Hepatocyte (in vitro differentiated cells): ENCODE results near the gene LSM6. TPM values are rescaled to one million over a fixed set of nuclear protein-coding genes. Genes with fewer than 3 reads are reported as not detected.
A peak's percentile ranks its signal among the peaks of the same experiment; 100 is the strongest.

Source experiments
- DNase-seq: peaks from one replicate; pipeline ENCODE4 v3.0.0-alpha.2; 2016; ENCODE audit warnings: low spot score
- H2AFZ ChIP-seq: fragments of 200-600 bp; sonication (generic); 2 replicates; pipeline ENCODE4 v1.6.0; 2016; ENCODE audit warnings: antibody characterized with exemption, mild to moderate bottlenecking
- H3K27ac ChIP-seq: fragments of 200-600 bp; sonication (generic); 2 replicates; pipeline ENCODE4 v1.5.1; 2016; ENCODE audit warnings: mild to moderate bottlenecking
- H3K27me3 ChIP-seq: fragments of 200-600 bp; sonication (generic); 2 replicates; pipeline ENCODE4 v1.6.1; 2016
- H3K36me3 ChIP-seq: fragments of 200-600 bp; sonication (generic); replicated peaks from 2 replicates; pipeline ENCODE4 v1.5.1; 2016; ENCODE audit warnings: low read depth; ENCODE audit not compliant: insufficient read depth
- H3K4me1 ChIP-seq: fragments of 200-600 bp; sonication (generic); 2 replicates; pipeline ENCODE4 v1.5.1; 2016; ENCODE audit warnings: mild to moderate bottlenecking, moderate library complexity; ENCODE audit not compliant: insufficient read depth
- H3K4me2 ChIP-seq: fragments of 200-600 bp; sonication (generic); 2 replicates; pipeline ENCODE4 v1.6.0; 2016
- H3K4me3 ChIP-seq: fragments of 200-600 bp; sonication (generic); 2 replicates; pipeline ENCODE4 v1.5.1; 2016; ENCODE audit warnings: mild to moderate bottlenecking
- H3K79me2 ChIP-seq: fragments of 200-600 bp; sonication (generic); 2 replicates; pipeline ENCODE4 v1.6.0; 2017; ENCODE audit warnings: mild to moderate bottlenecking
- H3K9me2 ChIP-seq: fragments of 200-600 bp; sonication (generic); replicated peaks from 2 replicates; pipeline ENCODE4 v1.6.0; 2017; ENCODE audit warnings: mild to moderate bottlenecking; ENCODE audit not compliant: insufficient read depth
- H3K9me3 ChIP-seq: fragments of 200-600 bp; sonication (generic); 2 replicates; pipeline ENCODE4 v1.5.1; 2016; ENCODE audit warnings: low read depth, mild to moderate bottlenecking
- H4K20me1 ChIP-seq: fragments of 200-600 bp; sonication (generic); 2 replicates; pipeline ENCODE4 v1.6.0; 2016; ENCODE audit warnings: mild to moderate bottlenecking; ENCODE audit not compliant: insufficient read depth, poor library complexity, severe bottlenecking
- CTCF ChIP-seq: fragments of 200-600 bp; sonication (generic); IDR thresholded peaks from 2 replicates; pipeline ENCODE4 v1.5.1; 2016; ENCODE audit warnings: antibody characterized with exemption, mild to moderate bottlenecking; ENCODE audit not compliant: poor library complexity
- EZH2 ChIP-seq: fragments of 200-600 bp; sonication (generic); IDR thresholded peaks from 2 replicates; pipeline ENCODE4 v1.6.1; 2016; ENCODE audit warnings: antibody characterized with exemption, mild to moderate bottlenecking, borderline replicate concordance
- EZH2phosphoT487 ChIP-seq: fragments of 200-600 bp; sonication (generic); IDR thresholded peaks from one replicate; pipeline ENCODE4 v1.6.1; 2018; ENCODE audit warnings: antibody characterized with exemption, mild to moderate bottlenecking, low read depth, moderate library complexity; ENCODE audit not compliant: unreplicated experiment, severe bottlenecking
- WGBS: methylation state at CpG from one replicate; pipeline ENCODE4 v1.1.6; 2016; ENCODE audit warnings: low lambda C conversion rate; ENCODE audit errors: missing lambda C conversion rate; 5-methylcytosine and 5-hydroxymethylcytosine counted together
- polyA plus RNA-seq: library from polyadenylated mRNA; unstranded; fragments of >200 nt; fragmentation: Nextera tagmentation; extraction: Ambion mirVana; gene quantifications from 2 replicates; pipeline ENCODE4 v1.2.1, GENCODE V29; 2016
- total RNA-seq: library from RNA; depleted of rRNA; stranded (reverse); fragments of >200 nt; gene quantifications from 2 replicates; pipeline ENCODE4 v1.2.3, GENCODE V29; 2014

The LSM6 gene
- total and polyA plus RNA-seq, 2 experiments from 2014 or later, result 51.0 to 75.5 TPM

GRCh38 chr4:146148021-146148420, 27.5 kb upstream of the LSM6 start:
- Histone ChIP-seq H3K4me2 (no peak overlapping the region), H3K9me2 (no peaks in the 10 kb centered on the region), H3K27me3 (no peaks in the 10 kb centered on the region), H3K4me1 (peaks cover 3% of the 10 kb centered on the region), H3K9me3 (no peaks in the 10 kb centered on the region), H3K27ac (peak overlapping the region; percentile 60), H2AFZ (no peak overlapping the region), H4K20me1 (no peaks in the 10 kb centered on the region), H3K79me2 (no peaks in the 10 kb centered on the region), H3K4me3 (no peak overlapping the region), H3K36me3 (no peaks in the 10 kb centered on the region)
- 74% methylated on average over 4 of the region's 4 CpGs for WGBS
- peak; percentile 16 for DNase-seq
- TF ChIP-seq CTCF (no peak), EZH2phosphoT487 (no peak), EZH2 (no peak)

- Histone ChIP-seq H3K4me1 (no peaks in the 10 kb centered on the region), H3K9me2 (no peaks in the 10 kb centered on the region), H3K79me2 (no peaks in the 10 kb centered on the region), H3K27ac (no peak overlapping the region), H2AFZ (no peak overlapping the region), H4K20me1 (no peaks in the 10 kb centered on the region), H3K36me3 (no peaks in the 10 kb centered on the region), H3K27me3 (no peaks in the 10 kb centered on the region), H3K4me3 (no peak overlapping the region), H3K9me3 (no peaks in the 10 kb centered on the region), H3K4me2 (no peak overlapping the region)
- DNase-seq, result no peak
- 16% methylated on average over 2 of the region's 2 CpGs for WGBS
- TF ChIP-seq EZH2phosphoT487, result no peak
- no peak for TF ChIP-seq EZH2
- TF ChIP-seq CTCF, result no peak
Observed at GRCh38 chr4:146154057-146154456, 21.5 kb upstream of the LSM6 start.

- WGBS, result 79% methylated on average over 3 of the region's 3 CpGs
- TF ChIP-seq EZH2 (no peak), CTCF (no peak)
- Histone ChIP-seq H4K20me1 (no peaks in the 10 kb centered on the region), H3K79me2 (no peaks in the 10 kb centered on the region), H3K36me3 (no peaks in the 10 kb centered on the region), H2AFZ (no peak overlapping the region), H3K27me3 (no peaks in the 10 kb centered on the region), H3K9me3 (no peaks in the 10 kb centered on the region), H3K4me2 (no peak overlapping the region), H3K9me2 (no peaks in the 10 kb centered on the region), H3K27ac (no peak overlapping the region), H3K4me1 (no peaks in the 10 kb centered on the region), H3K4me3 (no peak overlapping the region)
- no peak for DNase-seq
Observed at GRCh38 chr4:146155152-146155724, 20.3 kb upstream of the LSM6 start.
